Stimulated activated naive CD8-positive, alpha-beta T cell treated with anti-CD3 and anti-CD28 coated beads, Interleukin-15, Interleukin-2, amounts not matched to agents 100 U/mL and 50 U/mL, for 24 hours (primary cell): ENCODE data around the gene NR5A1.

Experiments used
- ATAC-seq: fragments of 150-1000 bp; cut with Tn5 transposase; one replicate; pipeline ENCODE4 v1.10.0; 2021
- DNase-seq: peaks from one replicate; pipeline ENCODE4 v3.0.0; 2021

The NR5A1 gene

DNA sequence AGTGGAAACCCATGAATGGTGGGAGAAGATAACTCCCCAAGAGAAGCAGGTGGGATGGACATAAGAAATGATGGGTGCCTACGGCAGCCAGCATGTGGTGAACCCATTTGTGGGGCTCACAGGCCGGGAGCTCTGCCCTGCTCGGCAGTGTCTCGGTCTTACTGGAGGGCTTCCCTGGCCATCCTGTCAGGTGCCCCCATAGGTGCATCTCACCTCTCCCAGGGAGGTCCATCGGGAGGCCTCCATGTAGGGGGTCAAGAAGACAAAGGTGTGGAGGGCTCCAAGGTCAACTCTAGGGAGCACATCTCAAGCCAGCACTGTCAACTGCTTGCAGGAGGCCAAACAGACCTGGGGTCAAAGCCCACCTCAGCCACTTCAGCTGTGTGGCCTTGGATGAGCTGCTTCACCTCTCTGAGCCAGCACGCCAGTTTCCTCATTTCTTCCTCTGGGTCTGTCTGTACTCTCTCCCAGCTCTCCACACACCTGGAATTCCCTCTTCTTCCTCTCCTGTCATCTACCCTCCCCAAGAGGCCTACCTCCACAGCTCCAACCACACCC, 67.4 kb downstream of the NR5A1 start:
- DNase-seq (no peak), ATAC-seq (no peak)

- DNase-seq (no peak), ATAC-seq (no peak)
Observed at GRCh38 chr9:124439086-124439485, 68.1 kb downstream of the NR5A1 start.

DNA sequence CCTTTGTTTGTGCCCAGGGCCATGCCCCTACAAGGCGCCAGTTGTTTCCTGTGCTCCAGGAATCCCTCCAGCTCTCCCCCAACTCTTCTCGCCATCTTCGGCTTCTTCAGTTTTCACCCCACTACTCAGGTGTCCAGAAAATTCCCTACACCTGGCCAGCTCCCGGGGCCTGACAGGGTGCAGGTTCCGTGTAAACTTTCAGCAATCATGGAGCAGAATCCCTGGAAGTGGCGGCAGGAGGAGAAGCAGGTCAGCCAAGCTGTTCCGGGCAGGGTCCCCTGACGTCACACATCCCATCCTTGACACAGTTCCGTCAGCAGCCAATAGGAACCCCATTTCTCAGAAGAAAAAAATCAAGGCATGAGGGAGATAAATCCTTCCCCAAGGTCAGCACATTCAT, 69.1 kb downstream of the NR5A1 start:
- no peak for ATAC-seq
- DNase-seq = no peak

DNA sequence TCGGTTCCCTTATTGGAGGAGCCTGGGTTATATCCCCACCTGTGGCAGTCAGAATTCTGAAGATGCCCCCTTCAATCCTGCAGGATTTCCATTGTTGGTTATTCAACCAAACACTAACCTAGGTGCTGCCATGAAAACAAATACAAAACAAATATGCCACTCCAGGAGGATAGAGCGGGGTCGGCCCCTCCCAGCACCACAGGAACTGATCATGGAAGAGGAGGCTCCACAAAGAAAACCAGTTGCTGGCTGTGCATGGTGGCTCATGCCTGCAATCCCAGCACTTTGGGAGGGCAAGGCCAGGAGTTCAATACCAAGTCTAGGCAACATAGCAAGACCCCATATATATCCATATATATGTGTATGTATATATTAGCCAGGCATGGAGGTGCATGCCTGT, 70.1 kb downstream of the NR5A1 start:
- no peak for ATAC-seq
- no peak for DNase-seq

GRCh38 chr9:124436320-124436719, 70.9 kb downstream of the NR5A1 start:
- no peak for DNase-seq
- no peak for ATAC-seq
